ENCODE measurements around the gene SLC2A10.

DNA sequence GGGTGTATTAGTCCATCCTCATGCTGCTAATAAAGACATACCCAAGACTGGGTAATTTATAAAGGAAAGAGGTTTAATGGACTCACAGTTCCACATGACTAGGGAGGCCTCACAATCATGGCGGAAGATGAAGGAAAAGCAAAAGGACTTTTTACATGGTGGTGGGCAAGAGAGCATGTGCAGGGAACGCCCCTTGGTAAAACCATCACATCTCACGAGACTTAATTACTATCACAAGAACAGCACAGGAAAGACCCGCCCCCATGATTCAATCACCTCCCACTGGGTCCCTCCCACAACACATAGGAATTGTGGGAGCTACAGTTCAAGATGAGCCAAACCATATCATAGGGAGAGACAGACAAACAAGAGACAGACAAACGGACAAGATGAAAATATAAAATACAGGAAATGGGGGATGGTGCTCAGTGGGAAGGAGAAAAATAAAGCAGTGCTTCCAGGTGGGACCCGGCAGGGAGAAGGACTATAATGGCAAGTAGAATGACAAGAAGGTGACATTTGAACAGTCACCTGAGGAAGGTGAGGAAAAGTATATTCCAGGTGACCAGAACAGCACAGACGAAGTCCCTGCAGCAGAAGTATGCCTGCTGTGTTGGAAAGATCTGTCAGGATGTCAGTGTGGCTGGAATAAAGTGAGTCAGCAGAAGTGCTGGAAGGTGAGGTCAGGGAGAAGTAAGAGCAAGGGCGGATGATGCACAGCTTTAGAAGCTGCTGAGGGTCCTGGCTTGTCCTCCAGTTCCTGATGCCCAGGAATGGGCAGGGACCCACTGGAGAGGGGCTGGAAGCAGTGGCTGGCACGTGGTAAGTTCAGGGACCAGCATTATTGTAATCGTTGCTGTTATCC lies 61.1 kb downstream of the SLC2A10 start:
- TF ChIP-seq, protein P1, sequence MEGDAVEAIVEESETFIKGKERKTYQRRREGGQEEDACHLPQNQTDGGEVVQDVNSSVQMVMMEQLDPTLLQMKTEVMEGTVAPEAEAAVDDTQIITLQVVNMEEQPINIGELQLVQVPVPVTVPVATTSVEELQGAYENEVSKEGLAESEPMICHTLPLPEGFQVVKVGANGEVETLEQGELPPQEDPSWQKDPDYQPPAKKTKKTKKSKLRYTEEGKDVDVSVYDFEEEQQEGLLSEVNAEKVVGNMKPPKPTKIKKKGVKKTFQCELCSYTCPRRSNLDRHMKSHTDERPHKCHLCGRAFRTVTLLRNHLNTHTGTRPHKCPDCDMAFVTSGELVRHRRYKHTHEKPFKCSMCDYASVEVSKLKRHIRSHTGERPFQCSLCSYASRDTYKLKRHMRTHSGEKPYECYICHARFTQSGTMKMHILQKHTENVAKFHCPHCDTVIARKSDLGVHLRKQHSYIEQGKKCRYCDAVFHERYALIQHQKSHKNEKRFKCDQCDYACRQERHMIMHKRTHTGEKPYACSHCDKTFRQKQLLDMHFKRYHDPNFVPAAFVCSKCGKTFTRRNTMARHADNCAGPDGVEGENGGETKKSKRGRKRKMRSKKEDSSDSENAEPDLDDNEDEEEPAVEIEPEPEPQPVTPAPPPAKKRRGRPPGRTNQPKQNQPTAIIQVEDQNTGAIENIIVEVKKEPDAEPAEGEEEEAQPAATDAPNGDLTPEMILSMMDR (IDR thresholded peaks at IDR 0.05) = no peak
- TF ChIP-seq EP300 (IDR thresholded peaks at IDR 0.05) (no peak), POLR2A (IDR thresholded peaks at IDR 0.05) (no peak)

All from tibial nerve (tissue), 4 donors.